ENCODE data around the gene JAZF1.

DNA sequence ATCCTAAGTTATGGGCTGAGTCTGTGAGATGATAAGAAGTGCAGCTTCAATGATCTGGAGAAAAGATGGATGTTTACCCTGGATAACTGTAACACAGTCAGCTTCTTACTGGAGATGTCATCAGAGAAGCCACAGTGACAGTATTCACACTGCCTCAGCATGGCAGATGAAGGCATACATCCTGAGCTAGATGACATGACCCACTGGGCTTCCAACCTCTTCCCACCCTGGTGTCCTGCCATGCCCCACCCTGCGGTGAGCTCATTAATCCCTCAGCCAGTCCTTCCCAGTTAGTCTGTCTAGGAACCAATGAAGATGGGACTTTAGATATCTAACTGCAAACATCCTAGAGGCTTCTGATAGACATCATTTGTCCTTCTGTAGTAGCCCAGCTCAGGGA lies 226.8 kb downstream of the JAZF1 start:
- TF ChIP-seq, protein P1, sequence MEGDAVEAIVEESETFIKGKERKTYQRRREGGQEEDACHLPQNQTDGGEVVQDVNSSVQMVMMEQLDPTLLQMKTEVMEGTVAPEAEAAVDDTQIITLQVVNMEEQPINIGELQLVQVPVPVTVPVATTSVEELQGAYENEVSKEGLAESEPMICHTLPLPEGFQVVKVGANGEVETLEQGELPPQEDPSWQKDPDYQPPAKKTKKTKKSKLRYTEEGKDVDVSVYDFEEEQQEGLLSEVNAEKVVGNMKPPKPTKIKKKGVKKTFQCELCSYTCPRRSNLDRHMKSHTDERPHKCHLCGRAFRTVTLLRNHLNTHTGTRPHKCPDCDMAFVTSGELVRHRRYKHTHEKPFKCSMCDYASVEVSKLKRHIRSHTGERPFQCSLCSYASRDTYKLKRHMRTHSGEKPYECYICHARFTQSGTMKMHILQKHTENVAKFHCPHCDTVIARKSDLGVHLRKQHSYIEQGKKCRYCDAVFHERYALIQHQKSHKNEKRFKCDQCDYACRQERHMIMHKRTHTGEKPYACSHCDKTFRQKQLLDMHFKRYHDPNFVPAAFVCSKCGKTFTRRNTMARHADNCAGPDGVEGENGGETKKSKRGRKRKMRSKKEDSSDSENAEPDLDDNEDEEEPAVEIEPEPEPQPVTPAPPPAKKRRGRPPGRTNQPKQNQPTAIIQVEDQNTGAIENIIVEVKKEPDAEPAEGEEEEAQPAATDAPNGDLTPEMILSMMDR (IDR thresholded peaks at IDR 0.05; ENCODE audit: low read length): no peak
- no peak for TF ChIP-seq EZH2 (optimal IDR thresholded peaks at IDR 0.05; ENCODE audit: low read depth, low read length)

Measured in MM.1S (cell line).